BLaER1 (cell line): Measurements from ENCODE around the gene FAM3B.
A peak's percentile ranks its signal among the peaks of the same experiment; 100 is the strongest.

Source experiments
- H3K27ac ChIP-seq: shearing (Covaris generic); formaldehyde crosslinking; 2 replicates; pipeline ENCODE4 v1.8.1; 2022
- H3K27me3 ChIP-seq: shearing (Covaris generic); formaldehyde crosslinking; 2 replicates; pipeline ENCODE4 v1.8.1; 2022
- H3K36me3 ChIP-seq: shearing (Covaris generic); formaldehyde crosslinking; 2 replicates; pipeline ENCODE4 v1.8.1; 2022
- H3K4me1 ChIP-seq: shearing (Covaris generic); formaldehyde crosslinking; 2 replicates; pipeline ENCODE4 v1.8.1; 2022
- H3K4me2 ChIP-seq: shearing (Covaris generic); formaldehyde crosslinking; 2 replicates; pipeline ENCODE4 v1.8.1; 2022
- H3K4me3 ChIP-seq: shearing (Covaris generic); formaldehyde crosslinking; 2 replicates; pipeline ENCODE4 v1.8.1; 2022
- H3K9ac ChIP-seq: shearing (Covaris generic); formaldehyde crosslinking; 2 replicates; pipeline ENCODE4 v1.8.1; 2022
- H3K9me3 ChIP-seq: shearing (Covaris generic); formaldehyde crosslinking; 2 replicates; pipeline ENCODE4 v1.8.1; 2022
- H4K20me1 ChIP-seq: shearing (Covaris generic); formaldehyde crosslinking; 2 replicates; pipeline ENCODE4 v1.8.1; 2022
- Cebpa-rat ChIP-seq: shearing (Covaris generic); IDR thresholded peaks from 2 replicates; pipeline ENCODE4 v1.8.1; 2022

FAM3B gene

DNA sequence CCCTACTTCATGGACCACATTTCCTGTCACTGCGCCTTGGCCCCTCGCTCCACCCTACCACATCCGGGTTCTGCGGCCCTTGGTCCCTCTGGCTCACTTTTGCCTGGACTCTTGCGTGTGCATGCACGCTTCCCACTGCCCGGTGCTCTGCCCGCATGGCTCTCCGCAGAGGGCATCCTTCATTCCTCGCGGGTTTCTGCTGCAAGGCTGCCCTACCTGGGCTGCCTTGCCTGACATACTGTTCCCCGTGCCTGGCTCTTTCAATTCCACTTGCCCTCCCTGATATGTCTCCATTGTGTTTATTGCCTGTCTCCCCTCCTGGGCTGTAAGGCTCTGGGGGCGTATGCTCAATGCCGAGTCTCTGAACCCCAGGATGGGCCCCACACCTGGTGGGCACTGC, 71.7 kb downstream of the FAM3B start:
- no peak overlapping the region for H3K27ac ChIP-seq
- no peak overlapping the region for H3K4me3 ChIP-seq
- peaks cover 21% of the 10 kb centered on the region for H3K9me3 ChIP-seq
- no peak overlapping the region for H3K4me2 ChIP-seq
- no peak for TF ChIP-seq Cebpa-rat
- H4K20me1 ChIP-seq, result no peaks in the 10 kb centered on the region
- no peaks in the 10 kb centered on the region for H3K27me3 ChIP-seq
- peaks cover 31% of the 10 kb centered on the region for H3K36me3 ChIP-seq
- H3K9ac ChIP-seq, result no peak overlapping the region
- H3K4me1 ChIP-seq, result no peaks in the 10 kb centered on the region

DNA sequence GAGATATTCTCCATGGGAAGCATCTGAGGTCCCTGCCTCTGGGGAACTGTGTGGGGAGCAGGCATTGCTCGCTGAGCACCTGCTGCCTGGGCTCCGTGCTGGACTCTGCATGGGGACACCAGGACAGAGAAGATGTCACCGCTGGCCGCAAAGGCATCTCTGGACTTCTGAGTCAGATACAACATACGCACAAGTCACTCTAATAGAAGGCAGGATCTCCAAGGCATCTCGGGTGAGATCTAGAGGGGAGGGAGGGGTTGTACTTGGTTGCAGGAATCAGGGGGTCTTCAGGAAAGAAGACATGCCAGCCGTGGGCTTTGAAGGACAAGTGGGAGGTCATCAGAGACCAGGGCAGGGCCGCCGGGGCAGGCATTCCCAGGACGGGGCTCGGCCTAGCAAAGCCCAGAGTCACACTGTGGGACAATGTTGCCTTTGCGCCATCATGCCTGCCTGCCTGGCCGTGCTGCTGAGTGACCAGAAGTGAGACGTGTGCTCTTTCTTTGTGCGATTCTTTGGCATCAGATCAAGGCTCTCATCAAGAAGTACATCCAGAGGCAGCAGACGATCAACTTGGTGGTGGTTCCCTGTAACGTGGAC, 73.5 kb downstream of the FAM3B start:
- no peak for TF ChIP-seq Cebpa-rat
- Histone ChIP-seq H3K4me3 (no peak overlapping the region), H3K4me2 (no peak overlapping the region), H3K9ac (no peak overlapping the region), H3K36me3 (peaks cover 21% of the 10 kb centered on the region), H4K20me1 (no peaks in the 10 kb centered on the region), H3K4me1 (peaks cover 10% of the 10 kb centered on the region; the same call in 1 of the 2 replicates), H3K27me3 (no peaks in the 10 kb centered on the region), H3K27ac (no peak overlapping the region), H3K9me3 (peaks cover 7% of the 10 kb centered on the region; the same call in 1 of the 2 replicates)

DNA sequence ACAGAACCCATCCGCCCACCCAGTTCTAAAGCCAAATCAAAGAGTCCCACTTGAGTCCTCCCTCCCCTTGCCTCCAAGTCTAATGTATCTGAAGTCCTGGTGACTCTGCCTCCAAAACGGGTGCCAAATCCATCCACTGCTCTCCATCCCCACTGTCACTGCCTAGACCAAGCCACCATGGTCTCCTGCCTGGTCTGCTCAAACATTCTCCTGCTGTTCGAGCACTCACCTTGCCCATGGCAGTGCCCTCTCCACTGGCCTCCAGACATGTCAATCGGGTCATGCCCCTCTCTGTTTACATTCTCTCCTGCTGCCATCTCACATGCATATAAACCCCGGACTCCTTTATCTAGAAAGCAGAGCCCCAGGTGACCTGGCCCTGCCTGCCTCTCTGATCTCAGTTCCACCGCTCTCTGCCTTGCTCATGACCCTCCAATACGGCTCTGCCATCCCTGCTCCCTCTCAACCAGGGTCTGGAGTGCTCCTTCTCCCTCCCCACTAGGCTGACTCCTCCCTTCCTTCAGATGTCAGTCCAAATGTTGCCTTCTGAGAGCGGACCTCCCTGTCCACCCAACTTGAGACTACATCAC, 77.4 kb downstream of the FAM3B start:
- H3K36me3 ChIP-seq, result peaks cover 42% of the 10 kb centered on the region
- H4K20me1 ChIP-seq, result no peaks in the 10 kb centered on the region
- H3K9ac ChIP-seq, result no peak overlapping the region
- H3K4me2 ChIP-seq, result no peak overlapping the region
- no peak for TF ChIP-seq Cebpa-rat
- peaks cover 36% of the 10 kb centered on the region for H3K4me1 ChIP-seq
- no peaks in the 10 kb centered on the region for H3K27me3 ChIP-seq
- H3K27ac ChIP-seq, result no peak overlapping the region
- 0 out of 2 replicates have a peak, but pooled peaks cover 3% of the 10 kb centered on the region for H3K9me3 ChIP-seq
- no peak overlapping the region for H3K4me3 ChIP-seq

DNA sequence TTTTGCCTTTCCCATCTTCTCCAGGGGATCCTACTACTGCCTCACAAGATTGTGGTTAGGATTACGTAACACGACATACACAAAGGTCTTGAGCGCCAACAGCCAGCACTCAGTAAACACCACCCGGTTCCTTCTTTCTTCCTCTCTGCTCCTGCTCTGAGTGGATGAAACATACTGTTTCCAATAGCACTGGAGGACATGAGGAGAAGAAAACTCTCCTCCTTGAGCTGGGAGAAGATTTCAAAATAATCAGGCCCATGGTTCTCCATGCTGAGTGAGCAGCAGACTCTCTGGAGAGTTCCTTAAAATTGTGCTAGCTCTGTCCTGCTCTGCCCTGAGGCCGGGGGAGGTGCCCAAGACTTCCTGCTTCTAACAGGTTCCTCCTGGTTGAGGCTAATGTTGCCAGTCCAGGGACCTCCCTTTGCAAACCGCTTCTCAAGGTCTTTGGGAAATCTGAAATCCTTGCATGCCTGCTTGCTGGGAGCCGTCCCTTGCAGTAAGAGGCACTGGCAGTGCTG, 80.0 kb downstream of the FAM3B start:
- Histone ChIP-seq H3K9me3 (0 out of 2 replicates have a peak, but pooled peaks cover 3% of the 10 kb centered on the region), H3K9ac (no peak overlapping the region; the same call in 1 of the 2 replicates), H3K36me3 (peaks cover 49% of the 10 kb centered on the region), H4K20me1 (no peaks in the 10 kb centered on the region), H3K27me3 (no peaks in the 10 kb centered on the region), H3K4me2 (peak overlapping the region; percentile 75), H3K4me3 (no peak overlapping the region), H3K4me1 (peaks cover 36% of the 10 kb centered on the region), H3K27ac (no peak overlapping the region)
- TF ChIP-seq Cebpa-rat, result peak; percentile 62; the same call in 1 of the 2 replicates

DNA sequence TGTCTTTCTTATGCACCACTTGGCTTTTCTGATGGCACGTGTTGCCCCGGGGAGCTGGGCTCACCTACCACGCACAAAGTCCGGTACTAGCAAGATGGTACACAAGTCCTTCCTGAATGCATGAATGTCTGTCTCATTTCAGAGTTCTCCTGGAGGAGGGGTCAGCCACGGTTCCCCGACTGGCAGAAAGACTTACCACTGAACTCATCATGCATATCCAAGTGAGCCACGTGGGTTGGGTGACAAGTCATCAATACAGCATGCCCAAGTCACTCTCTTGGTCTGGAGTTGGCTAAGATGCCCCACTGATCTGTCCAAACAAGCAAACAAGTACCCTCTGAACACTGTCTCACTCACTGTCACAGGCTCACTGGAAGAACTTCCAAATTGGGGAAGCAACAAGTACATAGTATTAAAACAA, 80.9 kb downstream of the FAM3B start:
- no peaks in the 10 kb centered on the region for H3K27me3 ChIP-seq
- H3K4me1 ChIP-seq, result peaks cover 36% of the 10 kb centered on the region
- H3K4me2 ChIP-seq, result peak overlapping the region; percentile 75
- H4K20me1 ChIP-seq, result no peaks in the 10 kb centered on the region
- H3K4me3 ChIP-seq, result no peak overlapping the region
- H3K9ac ChIP-seq, result no peak overlapping the region
- H3K9me3 ChIP-seq, result 0 out of 2 replicates have a peak, but pooled peaks cover 3% of the 10 kb centered on the region
- H3K27ac ChIP-seq, result no peak overlapping the region
- TF ChIP-seq Cebpa-rat, result no peak
- peaks cover 57% of the 10 kb centered on the region for H3K36me3 ChIP-seq

DNA sequence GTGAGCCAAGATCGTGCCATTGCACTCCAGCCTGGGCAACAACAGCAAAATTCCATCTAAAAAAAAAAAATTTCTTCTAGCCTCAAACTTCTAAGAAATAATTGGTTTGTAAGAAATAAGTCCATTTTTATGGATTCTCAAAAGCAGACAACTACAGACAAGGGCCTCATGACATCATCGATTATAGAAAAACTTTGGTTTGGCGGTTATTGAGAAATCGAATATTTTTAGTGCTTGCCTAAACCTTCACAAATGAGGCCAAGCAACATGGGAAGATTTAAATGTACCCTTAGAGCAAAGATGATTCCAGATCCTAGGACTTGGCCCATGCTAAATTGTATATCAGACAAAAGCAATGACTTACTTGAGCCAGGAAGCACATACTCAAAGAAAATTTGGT, 81.7 kb downstream of the FAM3B start:
- Histone ChIP-seq H4K20me1 (no peaks in the 10 kb centered on the region), H3K4me2 (no peak overlapping the region), H3K36me3 (peaks cover 64% of the 10 kb centered on the region), H3K27ac (no peak overlapping the region), H3K27me3 (no peaks in the 10 kb centered on the region), H3K4me1 (peaks cover 36% of the 10 kb centered on the region), H3K4me3 (no peak overlapping the region), H3K9me3 (0 out of 2 replicates have a peak, but pooled peaks cover 3% of the 10 kb centered on the region), H3K9ac (no peak overlapping the region)
- TF ChIP-seq Cebpa-rat, result no peak

DNA sequence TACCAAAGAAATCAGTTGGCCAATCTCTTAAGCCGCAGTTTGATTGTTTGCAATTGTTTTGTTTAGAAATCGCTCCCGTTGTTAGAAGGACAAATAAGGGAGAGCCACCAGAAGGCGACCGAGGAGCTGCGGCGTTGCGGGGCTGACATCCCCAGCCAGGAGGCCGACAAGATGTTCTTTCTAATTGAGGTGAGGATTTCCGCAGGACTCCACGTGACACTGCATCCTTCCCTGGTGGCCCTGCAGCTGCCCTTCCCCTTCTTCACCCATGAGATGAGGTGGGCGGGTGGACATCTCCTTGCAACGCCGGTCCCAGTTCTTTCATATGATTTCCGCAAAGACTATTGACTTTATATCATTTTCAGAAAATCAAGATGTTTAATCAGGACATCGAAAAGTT, 82.2 kb downstream of the FAM3B start:
- Histone ChIP-seq H3K36me3 (peaks cover 70% of the 10 kb centered on the region), H3K4me2 (no peak overlapping the region), H3K9ac (no peak overlapping the region), H4K20me1 (no peaks in the 10 kb centered on the region), H3K27me3 (no peaks in the 10 kb centered on the region), H3K4me1 (peaks cover 36% of the 10 kb centered on the region), H3K9me3 (0 out of 2 replicates have a peak, but pooled peaks cover 3% of the 10 kb centered on the region), H3K4me3 (no peak overlapping the region), H3K27ac (no peak overlapping the region)
- no peak for TF ChIP-seq Cebpa-rat

DNA sequence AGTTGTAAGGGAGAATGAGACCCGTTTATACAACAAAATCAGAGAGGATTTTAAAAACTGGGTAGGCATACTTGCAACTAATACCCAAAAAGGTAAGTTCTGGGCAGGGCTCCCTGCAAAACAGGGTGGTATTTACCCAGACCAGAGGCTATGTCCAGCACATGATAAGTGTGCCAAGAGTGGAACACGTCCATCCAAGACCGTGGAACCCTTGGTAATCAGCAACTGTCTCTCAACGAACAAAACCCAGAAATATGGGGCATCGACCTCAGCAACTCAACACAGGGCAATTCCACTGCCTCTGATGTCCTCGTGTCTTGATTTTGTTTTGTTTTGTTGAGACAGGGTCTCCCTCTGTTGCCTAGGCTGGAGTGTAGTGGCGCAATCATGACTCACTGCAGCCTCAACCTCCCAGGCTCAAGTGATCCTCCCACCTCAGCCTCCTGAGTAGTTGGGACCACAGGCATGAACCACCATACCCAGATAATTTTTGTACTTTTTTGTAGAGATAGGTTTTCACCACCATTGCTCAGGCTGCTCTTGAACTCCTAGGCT, 82.7 kb downstream of the FAM3B start:
- peaks cover 34% of the 10 kb centered on the region for H3K4me1 ChIP-seq
- H3K9me3 ChIP-seq, result 0 out of 2 replicates have a peak, but pooled peaks cover under 1% of the 10 kb centered on the region
- H3K27ac ChIP-seq, result no peak overlapping the region
- H3K4me2 ChIP-seq, result no peak overlapping the region
- H3K36me3 ChIP-seq, result peaks cover 75% of the 10 kb centered on the region
- no peaks in the 10 kb centered on the region for H3K27me3 ChIP-seq
- no peak overlapping the region for H3K9ac ChIP-seq
- no peak for TF ChIP-seq Cebpa-rat
- H3K4me3 ChIP-seq, result no peak overlapping the region
- no peaks in the 10 kb centered on the region for H4K20me1 ChIP-seq

DNA sequence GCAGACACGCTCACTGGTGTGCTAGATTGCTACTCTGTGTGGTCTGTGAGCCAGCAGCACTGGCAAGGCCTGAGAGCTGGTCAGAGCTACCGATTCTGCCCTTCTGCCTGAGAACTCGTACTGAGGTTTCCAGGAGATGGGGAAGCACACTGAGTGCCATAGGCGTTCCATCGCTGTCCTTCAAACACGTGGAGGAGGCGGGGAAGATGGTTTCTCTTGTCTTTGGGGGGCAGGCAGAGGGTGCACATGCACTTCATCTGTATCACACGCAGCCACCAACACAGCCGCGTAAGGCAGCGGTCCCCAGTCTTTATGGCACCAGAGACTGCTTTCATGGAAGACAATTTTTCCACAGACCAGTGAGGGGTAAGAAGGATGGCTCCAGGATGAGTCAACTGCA, 85.6 kb downstream of the FAM3B start:
- Histone ChIP-seq H3K27me3 (no peaks in the 10 kb centered on the region), H3K36me3 (peaks cover 71% of the 10 kb centered on the region), H3K27ac (no peak overlapping the region), H3K4me2 (no peak overlapping the region), H3K9me3 (no peaks in the 10 kb centered on the region), H3K4me3 (no peak overlapping the region), H3K4me1 (peaks cover 5% of the 10 kb centered on the region), H4K20me1 (no peaks in the 10 kb centered on the region), H3K9ac (no peak overlapping the region)
- TF ChIP-seq Cebpa-rat, result no peak

DNA sequence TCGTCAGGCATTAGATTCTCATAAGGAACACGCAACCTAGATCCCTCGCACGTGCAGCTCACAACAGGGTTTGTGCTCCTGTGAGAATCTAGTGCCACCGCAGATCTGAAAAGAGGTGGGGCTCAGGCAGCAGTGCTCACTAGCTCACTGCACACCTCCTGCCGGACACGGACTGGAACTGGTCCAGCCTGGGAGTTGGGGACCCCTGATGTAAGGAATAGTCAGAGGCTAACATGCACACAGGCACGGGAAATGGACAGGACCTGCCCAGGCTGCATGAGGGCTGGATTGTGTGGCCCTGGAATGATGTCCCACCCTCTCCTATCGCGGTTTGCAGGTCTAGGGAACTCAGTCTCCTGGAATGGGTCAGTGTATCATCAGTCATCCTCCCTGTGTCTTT, 86.2 kb downstream of the FAM3B start:
- H3K4me1 ChIP-seq, result no peaks in the 10 kb centered on the region
- no peaks in the 10 kb centered on the region for H3K9me3 ChIP-seq
- H3K36me3 ChIP-seq, result peaks cover 71% of the 10 kb centered on the region
- no peak overlapping the region for H3K9ac ChIP-seq
- H3K4me3 ChIP-seq, result no peak overlapping the region
- TF ChIP-seq Cebpa-rat, result no peak
- no peaks in the 10 kb centered on the region for H4K20me1 ChIP-seq
- H3K27me3 ChIP-seq, result no peaks in the 10 kb centered on the region
- H3K27ac ChIP-seq, result no peak overlapping the region
- no peak overlapping the region for H3K4me2 ChIP-seq
